Stimulated activated CD4-positive, alpha-beta T cell treated with anti-CD3 and anti-CD28 coated beads, Interleukin-2, amount 100 ng/mL, for 24 hours (primary cell): ENCODE measurements around the gene EXOC3L1.

Source experiments
- DNase-seq, 2 donors: peaks; one replicate each; pipeline ENCODE4 v3.0.0-alpha.2; 2020

EXOC3L1 gene

DNA sequence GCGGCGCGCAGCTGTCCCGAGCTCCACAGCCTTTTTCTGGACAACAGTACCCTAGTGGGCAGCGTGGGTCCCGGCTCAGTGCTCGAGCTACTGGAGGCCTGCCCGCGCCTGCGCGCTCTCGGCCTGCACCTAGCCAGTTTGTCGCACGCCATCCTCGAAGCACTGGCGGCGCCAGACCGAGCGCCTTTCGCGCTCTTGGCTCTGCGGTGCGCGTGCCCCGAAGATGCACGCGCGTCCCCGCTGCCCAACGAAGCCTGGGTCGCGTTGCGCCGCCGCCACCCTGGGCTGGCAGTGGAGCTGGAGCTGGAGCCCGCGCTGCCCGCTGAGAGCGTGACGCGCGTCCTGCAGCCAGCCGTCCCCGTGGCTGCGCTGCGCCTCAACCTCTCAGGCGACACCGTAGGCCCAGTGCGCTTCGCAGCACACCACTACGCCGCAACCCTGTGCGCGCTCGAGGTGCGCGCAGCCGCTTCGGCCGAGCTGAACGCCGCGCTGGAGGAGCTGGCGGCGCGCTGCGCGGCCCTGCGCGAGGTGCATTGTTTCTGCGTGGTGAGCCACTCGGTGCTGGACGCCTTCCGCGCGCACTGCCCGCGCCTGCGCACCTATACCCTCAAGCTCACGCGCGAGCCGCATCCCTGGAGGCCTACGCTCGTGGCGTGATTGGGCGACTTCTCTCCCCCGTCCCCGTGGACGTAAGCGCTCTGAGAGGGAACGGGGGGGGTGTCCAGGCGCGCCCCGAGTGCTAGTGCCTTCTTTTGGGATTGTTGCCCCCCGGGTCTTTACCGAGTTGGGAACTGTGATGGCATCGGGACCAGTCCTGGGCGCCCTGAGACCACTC is 26.6 kb downstream of the EXOC3L1 start:
- peak in 1 of 2 donors; percentile 65 for DNase-seq

- DNase-seq = no peak
Observed at GRCh38 chr16:67162506-67163163, 27.3 kb downstream of the EXOC3L1 start.

- no peak for DNase-seq
Observed at GRCh38 chr16:67161595-67162058, 28.3 kb downstream of the EXOC3L1 start.

- DNase-seq = peak; percentile 76 to 81
Observed at GRCh38 chr16:67158637-67159600, 31.0 kb downstream of the EXOC3L1 start.

DNA sequence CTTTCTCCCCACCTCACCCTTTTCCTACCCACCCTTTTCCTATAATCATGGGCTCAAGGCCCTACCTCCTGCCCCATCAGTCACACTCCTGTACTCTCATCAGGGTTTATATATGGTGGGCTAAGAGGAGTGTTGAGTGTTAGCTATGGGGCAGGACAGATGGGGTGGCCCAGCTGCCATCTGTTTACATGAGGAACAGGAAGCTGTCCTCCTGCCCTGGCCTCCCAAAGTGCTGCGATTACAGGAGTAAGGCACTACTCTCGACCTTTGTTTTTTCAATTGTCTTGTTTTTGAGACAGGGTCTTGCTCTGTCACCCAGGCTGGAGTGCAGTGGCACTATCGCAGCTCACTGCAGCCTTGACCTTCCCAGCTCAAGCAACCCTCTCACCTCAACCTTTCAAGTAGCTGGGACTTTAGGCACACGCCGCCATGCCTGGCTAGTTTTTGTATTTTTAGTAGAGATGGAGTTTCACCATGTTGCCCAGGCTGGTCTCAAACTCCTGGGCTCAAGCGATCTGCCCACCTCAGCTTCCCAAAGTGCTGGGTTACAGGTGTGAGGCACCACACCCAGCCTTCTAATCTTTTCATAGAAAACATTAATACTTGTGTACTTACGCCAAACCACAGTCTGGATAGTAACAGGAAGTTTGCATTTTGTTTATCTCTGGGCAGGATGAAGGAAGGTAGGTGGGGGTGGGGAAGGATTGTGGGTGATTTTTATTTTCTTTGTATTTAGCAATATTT is 31.9 kb downstream of the EXOC3L1 start:
- DNase-seq = no peak

DNA sequence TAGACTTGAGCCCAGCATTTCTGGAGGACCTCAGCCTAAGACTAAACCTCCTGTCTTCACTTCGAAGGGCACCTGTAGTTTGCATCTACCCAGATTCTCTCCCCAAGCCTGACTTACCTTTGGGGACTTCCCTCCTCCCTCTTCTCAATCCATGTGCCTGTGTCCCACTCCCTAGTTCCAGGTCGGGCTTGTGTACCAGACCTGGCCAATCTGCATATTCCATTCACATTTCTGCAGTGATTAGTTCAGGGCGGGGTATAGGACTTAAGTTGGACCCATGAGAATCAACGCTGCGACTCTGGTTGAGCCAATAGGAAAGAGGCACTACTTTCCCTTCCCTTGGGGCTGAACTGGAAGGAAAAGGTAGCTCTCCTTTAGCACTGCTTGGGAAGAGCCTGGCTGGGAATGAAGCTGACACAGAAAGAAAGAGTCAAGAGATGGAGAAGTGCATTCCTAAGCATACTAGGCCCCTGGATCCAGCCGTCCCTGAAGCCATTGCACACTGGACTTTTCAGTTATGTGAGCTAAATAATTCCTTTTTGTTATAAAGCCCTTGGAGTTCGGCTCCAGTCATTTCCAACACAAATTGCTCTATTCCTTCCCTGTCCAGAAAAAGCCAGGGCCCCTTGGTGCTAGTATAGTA is 32.7 kb downstream of the EXOC3L1 start:
- DNase-seq = no peak

- DNase-seq = no peak
Observed at GRCh38 chr16:67156143-67156844, 33.6 kb downstream of the EXOC3L1 start.

- peak; percentile 85 to 86 for DNase-seq
Observed at GRCh38 chr16:67155295-67156142, 34.4 kb downstream of the EXOC3L1 start.

GRCh38 chr16:67154578-67155294 is 35.2 kb downstream of the EXOC3L1 start:
- no peak for DNase-seq

GRCh38 chr16:67151431-67152097 is 38.4 kb downstream of the EXOC3L1 start:
- no peak for DNase-seq

- DNase-seq = peak in 1 of 2 donors; percentile 61
Observed at GRCh38 chr16:67150833-67151396, 39.0 kb downstream of the EXOC3L1 start, which contains the start of gene B3GNT9. Gene B3GNT9, minus strand, starts transcription at chr16:67150998. Its CDS starts 513 bp downstream, at chr16:67150485.

DNA sequence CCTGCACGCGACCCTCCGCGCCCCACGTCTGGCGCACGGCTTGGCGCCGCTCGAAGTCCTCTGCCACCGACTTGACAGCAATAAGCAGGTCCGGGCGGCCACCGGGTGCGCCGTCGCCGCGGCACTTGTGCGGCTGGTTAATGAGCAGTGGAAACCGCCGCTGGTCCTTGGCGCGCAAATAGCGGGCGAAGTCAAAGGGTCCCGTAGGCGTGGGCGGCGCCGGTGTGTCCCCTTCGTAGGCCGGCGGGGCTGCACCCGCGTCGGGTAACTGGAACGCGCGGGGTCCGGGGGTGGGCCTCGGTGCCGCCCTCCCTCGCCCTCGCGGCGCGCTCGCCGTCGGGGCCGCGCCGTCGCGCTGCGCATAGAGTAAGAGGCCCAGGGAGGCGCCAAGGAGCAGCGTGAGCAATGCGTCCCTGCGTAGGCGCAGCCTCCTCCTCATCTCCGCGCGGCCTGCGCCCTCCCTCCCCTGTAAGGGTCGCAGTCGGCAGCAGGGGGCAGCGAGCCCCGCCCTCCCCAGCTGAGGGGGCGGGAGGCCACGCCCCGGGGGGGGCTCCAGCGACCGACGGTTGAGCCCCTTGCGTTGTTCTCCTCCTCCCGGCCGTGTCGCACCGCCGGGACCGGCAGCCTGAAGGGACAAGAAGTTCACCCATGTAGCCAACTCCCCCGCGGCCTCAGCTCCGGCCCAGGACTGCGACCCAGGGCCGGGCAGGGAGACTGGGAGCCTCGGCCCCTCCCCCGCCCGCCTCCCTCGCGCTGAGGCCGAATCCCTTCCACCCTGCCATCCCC is 39.7 kb downstream of the EXOC3L1 start:
- peak; percentile 55 to 61 for DNase-seq

- no peak for DNase-seq
Observed at GRCh38 chr16:67149276-67150046, 40.5 kb downstream of the EXOC3L1 start.

DNA sequence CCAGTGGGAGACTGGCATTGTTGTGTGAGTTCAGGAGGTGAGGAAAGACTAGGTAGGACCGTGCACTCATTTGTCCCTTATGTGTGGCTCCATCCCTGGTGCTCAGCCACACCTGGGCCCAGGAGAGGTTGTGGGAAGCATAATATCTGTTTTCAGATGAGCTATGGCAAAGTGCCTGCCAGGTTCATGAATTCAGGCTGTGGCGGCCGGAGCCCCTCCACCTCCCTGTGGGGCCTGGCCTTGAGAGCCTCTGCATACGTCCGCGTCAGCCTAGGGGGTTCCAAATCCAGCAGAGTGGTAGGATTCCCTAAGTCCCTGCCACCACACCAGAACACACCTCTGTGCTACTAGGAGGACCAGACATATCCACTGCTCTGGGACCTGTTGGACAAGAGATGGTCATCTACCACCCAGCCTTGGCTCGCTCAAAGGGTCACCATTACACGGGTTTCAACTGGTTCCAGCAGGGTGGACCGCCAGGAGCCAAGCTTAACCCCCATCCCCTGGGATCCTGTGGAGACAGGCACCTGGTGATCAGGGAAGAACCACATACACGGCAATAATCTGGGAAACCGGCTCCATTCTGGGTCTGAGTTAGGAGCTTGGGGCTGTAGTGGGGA is 41.2 kb downstream of the EXOC3L1 start:
- DNase-seq = no peak

GRCh38 chr16:67148221-67148620 is 41.7 kb downstream of the EXOC3L1 start:
- DNase-seq = no peak
